K562 (cell line): Measurements from ENCODE around the gene NAA80. TPM values are rescaled to one million over a fixed set of nuclear protein-coding genes. Genes with fewer than 3 reads are reported as not detected.

Experiments
- ZNF263 ChIP-seq: sonication (generic); formaldehyde crosslinking; IDR thresholded peaks from 2 replicates; pipeline ENCODE4 v1.8.0; 2022; ENCODE audit warnings: mild to moderate bottlenecking, missing genetic modification reagents, borderline replicate concordance
- polyA plus RNA-seq, 8 experiments: library from polyadenylated mRNA; depleted of rRNA in 4 of 8; stranded (reverse) in 5 of 8; unstranded in 3 of 8; fragments of >200 nt; fragmentation: Nextera tagmentation in 2 of 8; fragmentation: Illumina TruSeq in 1 of 8; extraction: Ambion mirVana in 2 of 8; extraction: Trizol in 1 of 8; gene quantifications; 2 replicates each; pipeline versions ENCODE4 v1.2.1 to v1.2.3, GENCODE V29; 2011 to 2014; ENCODE audit warnings: inconsistent platforms in 1 of 8, missing spikeins in 1 of 8
- total RNA-seq, 7 experiments: library from RNA; depleted of rRNA in 6 of 7; stranded (reverse); fragments of >200 nt in 6 of 7; fragmentation: Illumina TruSeq in 2 of 7; extraction: Trizol in 2 of 7; gene quantifications; 2 replicates each; pipeline versions ENCODE4 v1.2.1 to v1.2.3, GENCODE V29; 2011 to 2021; ENCODE audit warnings: low replicate concordance in 1 of 7
- TF ChIP-seq, protein P1 (sequence below): fragments of 200-600 bp; sonication (generic); IDR thresholded peaks from one replicate; pipeline ENCODE4 v1.6.1; 2012; ENCODE audit warnings: mild to moderate bottlenecking, low read depth, low read length, inconsistent platforms
- TF ChIP-seq, protein P2 (sequence below): sonication (generic); formaldehyde crosslinking; IDR thresholded peaks from 2 replicates; pipeline ENCODE4 v1.8.0; 2022; ENCODE audit warnings: mild to moderate bottlenecking, missing genetic modification reagents
- TF ChIP-seq, protein P3 (sequence below), 3 experiments: fragments of 200-800 bp in 1 of 3; fragments of 250-450 bp in 1 of 3; fragments of 450-650 bp in 1 of 3; sonication (Bioruptor Pico) in 1 of 3; sonication (Bioruptor generic) in 1 of 3; formaldehyde crosslinking in 1 of 3; IDR thresholded peaks; 2 replicates each; pipeline versions ENCODE4 v1.6.1 to v1.8.0; 2016 to 2022; ENCODE audit warnings: mild to moderate bottlenecking in 2 of 3, missing genetic modification characterization in 2 of 3, missing compliant biosample characterization in 1 of 3, moderate library complexity in 1 of 3

NAA80 gene
- total and polyA plus RNA-seq, 9 of the 15 experiments (the other 6 are each of a cell fraction or from before 2014, with no cell fraction given) = 0.82 to 24.0 (median 8.6) TPM

DNA sequence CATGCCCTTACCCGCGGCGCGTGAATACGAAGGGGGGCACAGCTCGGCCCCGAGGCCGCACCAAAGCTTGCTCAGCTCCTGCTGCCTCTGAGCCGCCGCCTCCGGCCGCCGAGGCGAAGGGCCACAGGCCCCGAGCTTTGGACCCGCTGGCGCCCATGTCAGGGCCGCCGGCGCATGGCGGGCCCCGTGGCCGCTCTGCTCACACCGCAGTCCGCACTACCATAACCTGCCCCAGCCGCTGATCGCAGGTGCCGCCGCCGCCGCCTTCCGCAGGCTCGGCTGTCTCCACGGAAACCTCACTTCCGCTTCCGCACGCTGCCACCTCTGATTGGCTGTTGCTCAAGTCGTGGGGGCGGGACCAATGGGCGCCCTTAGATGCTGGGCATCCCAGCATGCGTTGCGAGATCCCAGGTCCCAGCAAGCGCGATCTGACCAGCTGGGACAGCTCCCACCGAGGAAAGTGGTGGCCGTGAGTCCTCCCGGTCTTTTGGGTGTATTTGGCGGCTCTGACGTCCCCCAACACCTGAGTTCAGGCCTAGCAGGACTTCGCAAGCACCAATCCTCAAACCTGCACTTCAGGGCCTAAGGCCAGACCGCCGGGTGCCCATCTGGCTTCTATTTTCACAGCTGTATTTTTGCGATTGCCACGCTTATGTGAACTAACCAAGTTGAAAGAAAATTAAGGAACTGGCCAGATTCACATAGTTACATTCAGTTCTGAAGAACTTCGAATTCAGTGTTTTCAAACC lies 28.9 kb upstream of the NAA80 start, which contains the start of gene TUSC2 (continued):
- TF ChIP-seq, protein P1, sequence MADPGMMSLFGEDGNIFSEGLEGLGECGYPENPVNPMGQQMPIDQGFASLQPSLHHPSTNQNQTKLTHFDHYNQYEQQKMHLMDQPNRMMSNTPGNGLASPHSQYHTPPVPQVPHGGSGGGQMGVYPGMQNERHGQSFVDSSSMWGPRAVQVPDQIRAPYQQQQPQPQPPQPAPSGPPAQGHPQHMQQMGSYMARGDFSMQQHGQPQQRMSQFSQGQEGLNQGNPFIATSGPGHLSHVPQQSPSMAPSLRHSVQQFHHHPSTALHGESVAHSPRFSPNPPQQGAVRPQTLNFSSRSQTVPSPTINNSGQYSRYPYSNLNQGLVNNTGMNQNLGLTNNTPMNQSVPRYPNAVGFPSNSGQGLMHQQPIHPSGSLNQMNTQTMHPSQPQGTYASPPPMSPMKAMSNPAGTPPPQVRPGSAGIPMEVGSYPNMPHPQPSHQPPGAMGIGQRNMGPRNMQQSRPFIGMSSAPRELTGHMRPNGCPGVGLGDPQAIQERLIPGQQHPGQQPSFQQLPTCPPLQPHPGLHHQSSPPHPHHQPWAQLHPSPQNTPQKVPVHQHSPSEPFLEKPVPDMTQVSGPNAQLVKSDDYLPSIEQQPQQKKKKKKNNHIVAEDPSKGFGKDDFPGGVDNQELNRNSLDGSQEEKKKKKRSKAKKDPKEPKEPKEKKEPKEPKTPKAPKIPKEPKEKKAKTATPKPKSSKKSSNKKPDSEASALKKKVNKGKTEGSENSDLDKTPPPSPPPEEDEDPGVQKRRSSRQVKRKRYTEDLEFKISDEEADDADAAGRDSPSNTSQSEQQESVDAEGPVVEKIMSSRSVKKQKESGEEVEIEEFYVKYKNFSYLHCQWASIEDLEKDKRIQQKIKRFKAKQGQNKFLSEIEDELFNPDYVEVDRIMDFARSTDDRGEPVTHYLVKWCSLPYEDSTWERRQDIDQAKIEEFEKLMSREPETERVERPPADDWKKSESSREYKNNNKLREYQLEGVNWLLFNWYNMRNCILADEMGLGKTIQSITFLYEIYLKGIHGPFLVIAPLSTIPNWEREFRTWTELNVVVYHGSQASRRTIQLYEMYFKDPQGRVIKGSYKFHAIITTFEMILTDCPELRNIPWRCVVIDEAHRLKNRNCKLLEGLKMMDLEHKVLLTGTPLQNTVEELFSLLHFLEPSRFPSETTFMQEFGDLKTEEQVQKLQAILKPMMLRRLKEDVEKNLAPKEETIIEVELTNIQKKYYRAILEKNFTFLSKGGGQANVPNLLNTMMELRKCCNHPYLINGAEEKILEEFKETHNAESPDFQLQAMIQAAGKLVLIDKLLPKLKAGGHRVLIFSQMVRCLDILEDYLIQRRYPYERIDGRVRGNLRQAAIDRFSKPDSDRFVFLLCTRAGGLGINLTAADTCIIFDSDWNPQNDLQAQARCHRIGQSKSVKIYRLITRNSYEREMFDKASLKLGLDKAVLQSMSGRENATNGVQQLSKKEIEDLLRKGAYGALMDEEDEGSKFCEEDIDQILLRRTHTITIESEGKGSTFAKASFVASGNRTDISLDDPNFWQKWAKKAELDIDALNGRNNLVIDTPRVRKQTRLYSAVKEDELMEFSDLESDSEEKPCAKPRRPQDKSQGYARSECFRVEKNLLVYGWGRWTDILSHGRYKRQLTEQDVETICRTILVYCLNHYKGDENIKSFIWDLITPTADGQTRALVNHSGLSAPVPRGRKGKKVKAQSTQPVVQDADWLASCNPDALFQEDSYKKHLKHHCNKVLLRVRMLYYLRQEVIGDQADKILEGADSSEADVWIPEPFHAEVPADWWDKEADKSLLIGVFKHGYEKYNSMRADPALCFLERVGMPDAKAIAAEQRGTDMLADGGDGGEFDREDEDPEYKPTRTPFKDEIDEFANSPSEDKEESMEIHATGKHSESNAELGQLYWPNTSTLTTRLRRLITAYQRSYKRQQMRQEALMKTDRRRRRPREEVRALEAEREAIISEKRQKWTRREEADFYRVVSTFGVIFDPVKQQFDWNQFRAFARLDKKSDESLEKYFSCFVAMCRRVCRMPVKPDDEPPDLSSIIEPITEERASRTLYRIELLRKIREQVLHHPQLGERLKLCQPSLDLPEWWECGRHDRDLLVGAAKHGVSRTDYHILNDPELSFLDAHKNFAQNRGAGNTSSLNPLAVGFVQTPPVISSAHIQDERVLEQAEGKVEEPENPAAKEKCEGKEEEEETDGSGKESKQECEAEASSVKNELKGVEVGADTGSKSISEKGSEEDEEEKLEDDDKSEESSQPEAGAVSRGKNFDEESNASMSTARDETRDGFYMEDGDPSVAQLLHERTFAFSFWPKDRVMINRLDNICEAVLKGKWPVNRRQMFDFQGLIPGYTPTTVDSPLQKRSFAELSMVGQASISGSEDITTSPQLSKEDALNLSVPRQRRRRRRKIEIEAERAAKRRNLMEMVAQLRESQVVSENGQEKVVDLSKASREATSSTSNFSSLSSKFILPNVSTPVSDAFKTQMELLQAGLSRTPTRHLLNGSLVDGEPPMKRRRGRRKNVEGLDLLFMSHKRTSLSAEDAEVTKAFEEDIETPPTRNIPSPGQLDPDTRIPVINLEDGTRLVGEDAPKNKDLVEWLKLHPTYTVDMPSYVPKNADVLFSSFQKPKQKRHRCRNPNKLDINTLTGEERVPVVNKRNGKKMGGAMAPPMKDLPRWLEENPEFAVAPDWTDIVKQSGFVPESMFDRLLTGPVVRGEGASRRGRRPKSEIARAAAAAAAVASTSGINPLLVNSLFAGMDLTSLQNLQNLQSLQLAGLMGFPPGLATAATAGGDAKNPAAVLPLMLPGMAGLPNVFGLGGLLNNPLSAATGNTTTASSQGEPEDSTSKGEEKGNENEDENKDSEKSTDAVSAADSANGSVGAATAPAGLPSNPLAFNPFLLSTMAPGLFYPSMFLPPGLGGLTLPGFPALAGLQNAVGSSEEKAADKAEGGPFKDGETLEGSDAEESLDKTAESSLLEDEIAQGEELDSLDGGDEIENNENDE = no peak
- no peak for TF ChIP-seq ZNF263 (CRISPR knock-in tag)
- TF ChIP-seq, protein P2, sequence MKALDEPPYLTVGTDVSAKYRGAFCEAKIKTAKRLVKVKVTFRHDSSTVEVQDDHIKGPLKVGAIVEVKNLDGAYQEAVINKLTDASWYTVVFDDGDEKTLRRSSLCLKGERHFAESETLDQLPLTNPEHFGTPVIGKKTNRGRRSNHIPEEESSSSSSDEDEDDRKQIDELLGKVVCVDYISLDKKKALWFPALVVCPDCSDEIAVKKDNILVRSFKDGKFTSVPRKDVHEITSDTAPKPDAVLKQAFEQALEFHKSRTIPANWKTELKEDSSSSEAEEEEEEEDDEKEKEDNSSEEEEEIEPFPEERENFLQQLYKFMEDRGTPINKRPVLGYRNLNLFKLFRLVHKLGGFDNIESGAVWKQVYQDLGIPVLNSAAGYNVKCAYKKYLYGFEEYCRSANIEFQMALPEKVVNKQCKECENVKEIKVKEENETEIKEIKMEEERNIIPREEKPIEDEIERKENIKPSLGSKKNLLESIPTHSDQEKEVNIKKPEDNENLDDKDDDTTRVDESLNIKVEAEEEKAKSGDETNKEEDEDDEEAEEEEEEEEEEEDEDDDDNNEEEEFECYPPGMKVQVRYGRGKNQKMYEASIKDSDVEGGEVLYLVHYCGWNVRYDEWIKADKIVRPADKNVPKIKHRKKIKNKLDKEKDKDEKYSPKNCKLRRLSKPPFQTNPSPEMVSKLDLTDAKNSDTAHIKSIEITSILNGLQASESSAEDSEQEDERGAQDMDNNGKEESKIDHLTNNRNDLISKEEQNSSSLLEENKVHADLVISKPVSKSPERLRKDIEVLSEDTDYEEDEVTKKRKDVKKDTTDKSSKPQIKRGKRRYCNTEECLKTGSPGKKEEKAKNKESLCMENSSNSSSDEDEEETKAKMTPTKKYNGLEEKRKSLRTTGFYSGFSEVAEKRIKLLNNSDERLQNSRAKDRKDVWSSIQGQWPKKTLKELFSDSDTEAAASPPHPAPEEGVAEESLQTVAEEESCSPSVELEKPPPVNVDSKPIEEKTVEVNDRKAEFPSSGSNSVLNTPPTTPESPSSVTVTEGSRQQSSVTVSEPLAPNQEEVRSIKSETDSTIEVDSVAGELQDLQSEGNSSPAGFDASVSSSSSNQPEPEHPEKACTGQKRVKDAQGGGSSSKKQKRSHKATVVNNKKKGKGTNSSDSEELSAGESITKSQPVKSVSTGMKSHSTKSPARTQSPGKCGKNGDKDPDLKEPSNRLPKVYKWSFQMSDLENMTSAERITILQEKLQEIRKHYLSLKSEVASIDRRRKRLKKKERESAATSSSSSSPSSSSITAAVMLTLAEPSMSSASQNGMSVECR (CRISPR knock-in tag) = peak; percentile 56; the same call in 1 of the 2 replicates
- TF ChIP-seq, protein P3, sequence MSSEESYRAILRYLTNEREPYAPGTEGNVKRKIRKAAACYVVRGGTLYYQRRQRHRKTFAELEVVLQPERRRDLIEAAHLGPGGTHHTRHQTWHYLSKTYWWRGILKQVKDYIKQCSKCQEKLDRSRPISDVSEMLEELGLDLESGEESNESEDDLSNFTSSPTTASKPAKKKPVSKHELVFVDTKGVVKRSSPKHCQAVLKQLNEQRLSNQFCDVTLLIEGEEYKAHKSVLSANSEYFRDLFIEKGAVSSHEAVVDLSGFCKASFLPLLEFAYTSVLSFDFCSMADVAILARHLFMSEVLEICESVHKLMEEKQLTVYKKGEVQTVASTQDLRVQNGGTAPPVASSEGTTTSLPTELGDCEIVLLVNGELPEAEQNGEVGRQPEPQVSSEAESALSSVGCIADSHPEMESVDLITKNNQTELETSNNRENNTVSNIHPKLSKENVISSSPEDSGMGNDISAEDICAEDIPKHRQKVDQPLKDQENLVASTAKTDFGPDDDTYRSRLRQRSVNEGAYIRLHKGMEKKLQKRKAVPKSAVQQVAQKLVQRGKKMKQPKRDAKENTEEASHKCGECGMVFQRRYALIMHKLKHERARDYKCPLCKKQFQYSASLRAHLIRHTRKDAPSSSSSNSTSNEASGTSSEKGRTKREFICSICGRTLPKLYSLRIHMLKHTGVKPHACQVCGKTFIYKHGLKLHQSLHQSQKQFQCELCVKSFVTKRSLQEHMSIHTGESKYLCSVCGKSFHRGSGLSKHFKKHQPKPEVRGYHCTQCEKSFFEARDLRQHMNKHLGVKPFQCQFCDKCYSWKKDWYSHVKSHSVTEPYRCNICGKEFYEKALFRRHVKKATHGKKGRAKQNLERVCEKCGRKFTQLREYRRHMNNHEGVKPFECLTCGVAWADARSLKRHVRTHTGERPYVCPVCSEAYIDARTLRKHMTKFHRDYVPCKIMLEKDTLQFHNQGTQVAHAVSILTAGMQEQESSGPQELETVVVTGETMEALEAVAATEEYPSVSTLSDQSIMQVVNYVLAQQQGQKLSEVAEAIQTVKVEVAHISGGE (CRISPR knock-in tag; IDR thresholded peaks at IDR 0.05) = peak in 1 of 3 experiments; percentile 53; a peak in 1 of 6 replicates
